HG02973 (cell line): ENCODE results near the gene CTSO.
"Not testable (repeated sequence)": the region's sequence is repeated elsewhere in the genome, so short reads cannot be mapped to it uniquely, and the experiment has no call there.

Experiments used
- ATAC-seq: cut with Tn5 transposase; IDR thresholded peaks from one replicate; pipeline ENCODE4 v1.9.1; 2021; ENCODE audit warnings: moderate library complexity; ENCODE audit not compliant: unreplicated experiment

CTSO gene

GRCh38 chr4:155956461-155956860 is 2.8 kb upstream of the CTSO start:
- ATAC-seq = no peak

- no peak for ATAC-seq
Measured at GRCh38 chr4:155954939-155955338, 1.3 kb upstream of the CTSO start.

GRCh38 chr4:155954118-155954685 is 536 bp upstream of the CTSO start:
- ATAC-seq = no peak

- ATAC-seq = no peak
Measured at GRCh38 chr4:155952501-155952901, 1.2 kb downstream of the CTSO start.

- no peak for ATAC-seq
Measured at GRCh38 chr4:155950461-155950860, 3.2 kb downstream of the CTSO start.

- no peak for ATAC-seq
Measured at GRCh38 chr4:155948541-155948940, 5.1 kb downstream of the CTSO start.

- ATAC-seq = no peak
Measured at GRCh38 chr4:155946486-155946885, 7.2 kb downstream of the CTSO start.

- no peak for ATAC-seq
Measured at GRCh38 chr4:155944516-155944915, 9.2 kb downstream of the CTSO start.

- ATAC-seq = no peak
Measured at GRCh38 chr4:155943605-155944291, 9.9 kb downstream of the CTSO start.

GRCh38 chr4:155941820-155942219 is 11.8 kb downstream of the CTSO start:
- ATAC-seq = no peak

GRCh38 chr4:155941085-155941790 is 12.4 kb downstream of the CTSO start:
- ATAC-seq = no peak

GRCh38 chr4:155935389-155935986 is 18.2 kb downstream of the CTSO start:
- ATAC-seq = no peak

- not testable (repeated sequence) for ATAC-seq
Measured at GRCh38 chr4:155934634-155935033, 19.0 kb downstream of the CTSO start.

- ATAC-seq = no peak
Measured at GRCh38 chr4:155931634-155932033, 22.0 kb downstream of the CTSO start.

- ATAC-seq = no peak
Measured at GRCh38 chr4:155930330-155930729, 23.3 kb downstream of the CTSO start.

GRCh38 chr4:155929833-155930232 is 23.8 kb downstream of the CTSO start:
- no peak for ATAC-seq

- ATAC-seq = no peak
Measured at GRCh38 chr4:155924637-155925036, 29.0 kb downstream of the CTSO start.

GRCh38 chr4:155921597-155921996 is 32.1 kb downstream of the CTSO start:
- ATAC-seq = no peak

GRCh38 chr4:155914782-155915181 is 38.9 kb downstream of the CTSO start:
- no peak for ATAC-seq

- no peak for ATAC-seq
Measured at GRCh38 chr4:155911905-155912304, 41.8 kb downstream of the CTSO start.

GRCh38 chr4:155909615-155910226 is 43.9 kb downstream of the CTSO start:
- ATAC-seq = no peak
